ENCODE measurements around the gene TGFBR3. TPM values are rescaled to one million over a fixed set of nuclear protein-coding genes. Genes with fewer than 3 reads are reported as not detected.

The TGFBR3 gene
- total RNA-seq (2021) (3.1 and 4.0 TPM in 2 replicates), Bru-seq, nascent RNA (percentile 54 among the genes with signal in this experiment), BruChase-seq, experiment 1, labeled RNA remaining after a 2-hour chase (percentile 45 among the genes with signal in this experiment), BruChase-seq, experiment 2, labeled RNA remaining after a 6-hour chase (percentile 42 among the genes with signal in this experiment)
- long read RNA-seq: 0 reads

DNA sequence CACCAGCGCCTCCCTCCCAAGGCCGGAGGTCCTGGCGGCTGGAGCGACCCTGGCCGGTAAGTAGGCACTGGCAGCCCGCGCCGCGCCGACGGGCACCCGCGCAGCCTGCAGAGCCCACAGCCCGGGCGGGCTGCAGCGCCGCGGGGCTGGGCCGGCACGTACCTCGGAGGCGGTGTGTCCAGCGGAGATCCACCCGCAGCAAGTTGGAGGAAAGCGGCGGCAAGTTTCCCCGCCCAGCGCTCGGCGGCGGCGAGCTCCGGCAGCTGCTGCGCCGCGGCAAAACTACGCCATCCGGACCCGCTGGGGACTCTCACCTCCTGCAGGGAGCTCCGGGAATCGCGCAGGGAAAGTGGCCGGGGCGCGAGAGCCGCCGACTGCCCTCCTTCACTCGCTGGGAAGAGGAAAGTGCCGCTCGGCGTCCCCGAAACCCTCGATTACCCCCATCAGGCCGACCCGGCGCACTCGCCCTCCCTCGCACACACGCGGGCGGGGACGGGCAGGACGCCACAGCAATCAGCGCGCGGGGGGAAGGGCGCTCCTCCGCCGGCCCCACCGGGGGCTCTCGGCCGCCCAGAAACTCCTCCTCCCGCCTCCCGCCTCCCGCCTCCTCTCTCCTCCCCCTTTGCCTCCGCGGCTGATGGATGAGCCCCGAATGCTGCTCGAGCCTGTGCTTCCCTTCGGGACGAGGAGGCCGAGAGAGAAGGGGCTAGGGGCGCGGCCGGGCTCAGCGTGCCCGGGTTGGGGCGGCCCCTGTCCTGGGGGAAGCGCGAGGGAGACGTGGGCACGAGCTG lies at the start of gene TGFBR3:
TGFBR3 (minus strand) TSS at position 436 of the 791 bp plus-strand sequence. CDS start 24,620 bp downstream, outside the sequence.
- intact Hi-C loops (cut with micrococcal nuclease; ENCODE audit: unreplicated experiment): no loop called here
- CTCF ChIA-PET: interaction anchor here (0.5 to 1.2 kb wide), 2 partner anchors 95 to 106 kb away, joined by 4 to 7 read pairs; no protein-coding TSS in a partner anchor
- peaks cover 16% of the 10 kb centered on the region for H3K4me1 ChIP-seq (ENCODE audit: insufficient read depth, low read length, poor library complexity, severe bottlenecking)
- peak; percentile 91 for DNase-seq (ENCODE audit: low spot score)
- H3K27me3 ChIP-seq (replicated peaks; ENCODE audit: insufficient read depth, low read depth, low read length, poor library complexity): no peaks in the 10 kb centered on the region
- TF ChIP-seq EZH2 (IDR thresholded peaks at IDR 0.05; ENCODE audit: borderline replicate concordance, low read depth, low read length, poor library complexity, severe bottlenecking): no peak
- TF ChIP-seq, protein P1, sequence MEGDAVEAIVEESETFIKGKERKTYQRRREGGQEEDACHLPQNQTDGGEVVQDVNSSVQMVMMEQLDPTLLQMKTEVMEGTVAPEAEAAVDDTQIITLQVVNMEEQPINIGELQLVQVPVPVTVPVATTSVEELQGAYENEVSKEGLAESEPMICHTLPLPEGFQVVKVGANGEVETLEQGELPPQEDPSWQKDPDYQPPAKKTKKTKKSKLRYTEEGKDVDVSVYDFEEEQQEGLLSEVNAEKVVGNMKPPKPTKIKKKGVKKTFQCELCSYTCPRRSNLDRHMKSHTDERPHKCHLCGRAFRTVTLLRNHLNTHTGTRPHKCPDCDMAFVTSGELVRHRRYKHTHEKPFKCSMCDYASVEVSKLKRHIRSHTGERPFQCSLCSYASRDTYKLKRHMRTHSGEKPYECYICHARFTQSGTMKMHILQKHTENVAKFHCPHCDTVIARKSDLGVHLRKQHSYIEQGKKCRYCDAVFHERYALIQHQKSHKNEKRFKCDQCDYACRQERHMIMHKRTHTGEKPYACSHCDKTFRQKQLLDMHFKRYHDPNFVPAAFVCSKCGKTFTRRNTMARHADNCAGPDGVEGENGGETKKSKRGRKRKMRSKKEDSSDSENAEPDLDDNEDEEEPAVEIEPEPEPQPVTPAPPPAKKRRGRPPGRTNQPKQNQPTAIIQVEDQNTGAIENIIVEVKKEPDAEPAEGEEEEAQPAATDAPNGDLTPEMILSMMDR (conservative IDR thresholded peaks at IDR 0.05; ENCODE audit: low read depth, low read length): peak; percentile 47
- peak within 1 kb of the TSS; percentile 88 for H3K27ac ChIP-seq (ENCODE audit: low read depth, low read length, poor library complexity, severe bottlenecking)
- BruUV-seq (replicated peaks): no TSS peak
- H3K36me3 ChIP-seq (ENCODE audit: insufficient read depth, low read length, poor library complexity, severe bottlenecking): no peaks in the 10 kb centered on the region
- H3K9me3 ChIP-seq (ENCODE audit: low read depth, low read length, poor library complexity, severe bottlenecking): no peaks in the 10 kb centered on the region
- H3K4me3 ChIP-seq (ENCODE audit: low read depth, low read length, poor library complexity, severe bottlenecking): peak within 1 kb of the TSS; percentile 89
- POLR2A ChIA-PET (ENCODE audit: low non-redundant PET): interaction anchor here (0.7 kb wide), 1 partner anchor 479 kb away, joined by 4 read pairs; no protein-coding TSS in a partner anchor

- intact Hi-C loops (cut with micrococcal nuclease; ENCODE audit: unreplicated experiment): loop anchor here (5.0 to 10.0 kb wide), 4 partner anchors 402 to 754 kb away; no protein-coding TSS in a partner anchor
- no TSS peak for BruUV-seq (replicated peaks)
- Histone ChIP-seq H3K4me1 (ENCODE audit: insufficient read depth, low read length, poor library complexity, severe bottlenecking) (peaks cover 3% of the 10 kb centered on the region), H3K27me3 (replicated peaks; ENCODE audit: insufficient read depth, low read depth, low read length, poor library complexity) (no peaks in the 10 kb centered on the region), H3K9me3 (ENCODE audit: low read depth, low read length, poor library complexity, severe bottlenecking) (no peaks in the 10 kb centered on the region), H3K4me3 (ENCODE audit: low read depth, low read length, poor library complexity, severe bottlenecking) (no peak overlapping the region), H3K27ac (ENCODE audit: low read depth, low read length, poor library complexity, severe bottlenecking) (no peak overlapping the region), H3K36me3 (ENCODE audit: insufficient read depth, low read length, poor library complexity, severe bottlenecking) (no peaks in the 10 kb centered on the region)
- DNase-seq (ENCODE audit: low spot score): no peak
- TF ChIP-seq EZH2 (IDR thresholded peaks at IDR 0.05; ENCODE audit: borderline replicate concordance, low read depth, low read length, poor library complexity, severe bottlenecking): no peak
- TF ChIP-seq, protein P1 (conservative IDR thresholded peaks at IDR 0.05; ENCODE audit: low read depth, low read length): no peak
- CTCF ChIA-PET: interaction anchor here (0.7 to 0.8 kb wide), 2 partner anchors 68 to 417 kb away, joined by 3 to 6 read pairs; no protein-coding TSS in a partner anchor
- POLR2A ChIA-PET (ENCODE audit: low non-redundant PET): no interaction called here
Observed at GRCh38 chr1:91929250-91929649, 43.3 kb upstream of the TGFBR3 start.

DNA sequence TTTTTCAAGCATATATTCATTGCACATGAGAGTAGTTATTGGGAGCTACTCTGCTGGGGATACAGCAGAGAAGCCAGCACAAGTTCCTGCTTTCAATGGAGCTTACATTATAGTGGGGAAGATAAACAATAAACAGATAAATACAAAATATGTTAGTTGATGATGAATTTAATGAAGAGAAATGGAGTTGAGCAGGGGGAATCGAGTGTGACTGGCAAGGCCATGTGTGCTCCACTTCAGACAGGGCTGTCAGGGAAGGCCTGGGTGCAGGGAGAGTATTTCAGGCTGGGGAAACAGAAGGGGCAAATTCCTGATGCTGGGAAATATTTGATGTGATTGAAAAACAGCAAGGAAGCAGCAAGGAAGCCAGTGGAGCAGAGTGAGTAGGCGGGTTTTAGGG lies 42.1 kb upstream of the TGFBR3 start:
- Histone ChIP-seq H3K9me3 (ENCODE audit: low read depth, low read length, poor library complexity, severe bottlenecking) (no peaks in the 10 kb centered on the region), H3K36me3 (ENCODE audit: insufficient read depth, low read length, poor library complexity, severe bottlenecking) (no peaks in the 10 kb centered on the region), H3K27ac (ENCODE audit: low read depth, low read length, poor library complexity, severe bottlenecking) (no peak overlapping the region), H3K4me1 (ENCODE audit: insufficient read depth, low read length, poor library complexity, severe bottlenecking) (peaks cover 3% of the 10 kb centered on the region), H3K4me3 (ENCODE audit: low read depth, low read length, poor library complexity, severe bottlenecking) (no peak overlapping the region), H3K27me3 (replicated peaks; ENCODE audit: insufficient read depth, low read depth, low read length, poor library complexity) (no peaks in the 10 kb centered on the region)
- ChIA-PET CTCF (no interaction called here), POLR2A (ENCODE audit: low non-redundant PET) (no interaction called here)
- no peak for DNase-seq (ENCODE audit: low spot score)
- no peak for TF ChIP-seq EZH2 (IDR thresholded peaks at IDR 0.05; ENCODE audit: borderline replicate concordance, low read depth, low read length, poor library complexity, severe bottlenecking)
- TF ChIP-seq, protein P1 (conservative IDR thresholded peaks at IDR 0.05; ENCODE audit: low read depth, low read length): no peak
- BruUV-seq (replicated peaks): no TSS peak
- intact Hi-C loops (cut with micrococcal nuclease; ENCODE audit: unreplicated experiment): loop anchor here (5.0 to 10.0 kb wide), 4 partner anchors 401 to 753 kb away; no protein-coding TSS in a partner anchor

All from A673 (cell line).